ENCODE measurements around the gene ALDOA.

DNA sequence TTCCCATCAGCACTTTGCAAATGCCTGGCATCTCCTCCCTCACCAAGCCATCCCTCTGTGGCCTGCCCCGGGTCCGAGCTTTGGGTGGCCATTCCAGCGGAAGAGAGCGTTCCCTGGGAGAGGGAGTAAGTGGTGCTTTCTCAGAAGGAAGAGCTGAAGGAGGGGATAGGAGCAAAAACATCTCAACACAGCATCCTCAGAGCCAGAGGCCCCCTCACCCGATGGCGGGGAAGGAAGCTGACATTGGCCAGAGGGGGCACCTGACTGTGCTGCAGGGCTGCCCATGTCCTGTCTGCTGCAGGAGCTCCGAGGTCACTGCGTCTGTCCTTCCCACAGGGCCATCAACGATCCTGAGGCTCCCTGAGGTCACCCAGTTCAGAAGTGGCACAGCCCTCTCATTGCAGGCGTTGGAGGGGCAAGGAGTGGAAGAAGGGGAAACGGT, 34.1 kb upstream of the ALDOA start:
- TF ChIP-seq, protein P1, sequence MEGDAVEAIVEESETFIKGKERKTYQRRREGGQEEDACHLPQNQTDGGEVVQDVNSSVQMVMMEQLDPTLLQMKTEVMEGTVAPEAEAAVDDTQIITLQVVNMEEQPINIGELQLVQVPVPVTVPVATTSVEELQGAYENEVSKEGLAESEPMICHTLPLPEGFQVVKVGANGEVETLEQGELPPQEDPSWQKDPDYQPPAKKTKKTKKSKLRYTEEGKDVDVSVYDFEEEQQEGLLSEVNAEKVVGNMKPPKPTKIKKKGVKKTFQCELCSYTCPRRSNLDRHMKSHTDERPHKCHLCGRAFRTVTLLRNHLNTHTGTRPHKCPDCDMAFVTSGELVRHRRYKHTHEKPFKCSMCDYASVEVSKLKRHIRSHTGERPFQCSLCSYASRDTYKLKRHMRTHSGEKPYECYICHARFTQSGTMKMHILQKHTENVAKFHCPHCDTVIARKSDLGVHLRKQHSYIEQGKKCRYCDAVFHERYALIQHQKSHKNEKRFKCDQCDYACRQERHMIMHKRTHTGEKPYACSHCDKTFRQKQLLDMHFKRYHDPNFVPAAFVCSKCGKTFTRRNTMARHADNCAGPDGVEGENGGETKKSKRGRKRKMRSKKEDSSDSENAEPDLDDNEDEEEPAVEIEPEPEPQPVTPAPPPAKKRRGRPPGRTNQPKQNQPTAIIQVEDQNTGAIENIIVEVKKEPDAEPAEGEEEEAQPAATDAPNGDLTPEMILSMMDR (IDR thresholded peaks at IDR 0.05): no peak
- no peak for TF ChIP-seq POLR2A (IDR thresholded peaks at IDR 0.05)
- no peak for TF ChIP-seq POLR2AphosphoS5 (IDR thresholded peaks at IDR 0.05; ENCODE audit: insufficient read depth in 1 of 2, low read depth in 1 of 2)

All from vagina (tissue), 2 donors.